HG03469 (cell line): ENCODE results near the gene PLXNC1.

Experiments
- ATAC-seq: cut with Tn5 transposase; IDR thresholded peaks from one replicate; pipeline ENCODE4 v1.9.1; 2021; ENCODE audit warnings: mild to moderate bottlenecking, moderate library complexity, moderate number of reproducible peaks; ENCODE audit not compliant: unreplicated experiment

PLXNC1 gene

GRCh38 chr12:94178882-94179281 is 30.5 kb downstream of the PLXNC1 start:
- no peak for ATAC-seq

- no peak for ATAC-seq
Measured at GRCh38 chr12:94179723-94180122, 31.3 kb downstream of the PLXNC1 start.

DNA sequence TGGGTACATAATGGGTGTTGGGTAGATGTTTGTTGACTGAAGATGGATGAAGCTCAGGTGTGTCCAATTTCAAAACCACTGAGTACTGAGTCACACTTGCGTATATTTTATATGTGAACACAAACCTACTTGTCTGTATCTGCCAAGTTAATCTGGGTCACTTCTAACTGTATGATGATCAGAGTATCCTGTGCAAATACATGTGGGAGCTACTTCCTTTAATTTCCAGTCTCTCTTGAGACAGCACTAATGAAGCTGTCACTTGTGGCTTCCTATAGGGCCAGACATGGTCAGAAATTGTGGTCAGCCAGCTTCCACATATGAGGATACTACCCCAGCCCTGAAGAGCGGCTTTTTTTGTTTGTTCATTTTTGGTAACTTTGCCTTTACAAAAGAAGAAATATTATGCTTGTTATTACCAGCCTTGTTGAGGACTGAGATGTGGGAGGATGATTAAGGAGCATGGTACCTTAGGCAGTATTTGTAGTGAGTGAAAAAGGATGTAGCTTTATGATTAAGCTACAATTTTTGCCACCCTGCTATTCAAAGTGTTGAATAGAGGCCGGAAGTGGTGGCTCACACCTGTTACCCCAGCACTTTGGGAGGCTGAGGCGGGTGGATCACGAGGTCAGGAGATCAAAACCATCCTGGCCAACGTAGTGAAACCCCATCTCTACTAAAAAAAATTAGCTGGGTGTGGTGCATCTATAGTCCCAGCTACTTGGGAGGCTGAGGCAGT is 32.4 kb downstream of the PLXNC1 start:
- ATAC-seq: no peak

GRCh38 chr12:94182986-94183707 is 34.8 kb downstream of the PLXNC1 start:
- ATAC-seq: no peak

- no peak for ATAC-seq
Measured at GRCh38 chr12:94183708-94184379, 35.5 kb downstream of the PLXNC1 start.

DNA sequence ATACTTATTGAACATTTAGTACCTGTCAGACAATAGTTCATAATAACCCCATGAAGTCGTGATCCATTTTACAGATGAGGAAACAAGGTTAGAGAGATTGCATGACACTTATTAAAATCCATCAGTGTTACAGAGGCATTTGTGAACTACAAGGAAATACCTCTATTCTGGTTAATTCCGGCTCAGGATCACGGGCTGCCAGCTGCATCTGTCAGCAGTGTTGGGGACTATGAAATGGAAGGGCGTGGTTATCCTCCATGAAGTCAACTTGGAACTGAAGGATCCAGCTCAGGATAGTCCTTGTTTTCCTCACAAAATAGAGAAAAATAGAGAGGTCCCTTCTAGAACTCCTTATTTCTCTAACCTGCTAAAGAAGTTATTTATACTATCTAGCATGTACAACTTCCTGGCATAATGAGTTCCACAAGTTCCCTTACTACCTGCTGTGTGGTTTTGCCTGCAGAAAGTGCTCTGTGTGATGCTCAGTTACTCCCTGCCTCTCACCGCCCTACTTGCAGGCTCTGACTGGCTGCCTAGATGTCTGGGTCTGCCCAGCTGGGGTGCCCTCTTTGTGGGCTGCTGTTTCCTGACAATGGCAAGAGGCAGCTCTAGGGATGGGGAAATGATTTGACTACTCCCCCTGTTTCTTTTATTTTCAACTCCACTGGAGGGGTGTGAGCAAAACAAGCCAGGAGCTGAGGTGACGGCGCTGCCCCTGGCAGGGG is 36.8 kb downstream of the PLXNC1 start:
- no peak for ATAC-seq

DNA sequence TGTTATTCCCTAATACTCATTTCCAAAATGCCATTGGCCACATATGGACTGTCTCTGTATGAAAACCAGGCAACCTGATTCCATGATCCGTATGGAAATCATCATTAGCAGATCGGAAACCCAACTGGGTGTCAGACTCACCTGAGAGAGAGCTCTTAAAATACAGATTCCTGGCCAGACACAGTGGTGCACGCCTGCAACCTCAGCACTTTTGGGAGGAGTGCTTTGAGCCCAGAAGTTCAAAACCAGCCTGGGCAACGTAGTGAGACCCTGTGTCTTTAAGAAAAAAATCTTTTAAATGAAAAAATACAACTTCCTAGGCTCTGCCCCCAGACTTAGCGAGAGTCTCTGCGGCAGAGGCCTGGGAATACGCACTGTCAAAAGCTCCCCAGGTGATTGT is 37.4 kb downstream of the PLXNC1 start:
- ATAC-seq: no peak

DNA sequence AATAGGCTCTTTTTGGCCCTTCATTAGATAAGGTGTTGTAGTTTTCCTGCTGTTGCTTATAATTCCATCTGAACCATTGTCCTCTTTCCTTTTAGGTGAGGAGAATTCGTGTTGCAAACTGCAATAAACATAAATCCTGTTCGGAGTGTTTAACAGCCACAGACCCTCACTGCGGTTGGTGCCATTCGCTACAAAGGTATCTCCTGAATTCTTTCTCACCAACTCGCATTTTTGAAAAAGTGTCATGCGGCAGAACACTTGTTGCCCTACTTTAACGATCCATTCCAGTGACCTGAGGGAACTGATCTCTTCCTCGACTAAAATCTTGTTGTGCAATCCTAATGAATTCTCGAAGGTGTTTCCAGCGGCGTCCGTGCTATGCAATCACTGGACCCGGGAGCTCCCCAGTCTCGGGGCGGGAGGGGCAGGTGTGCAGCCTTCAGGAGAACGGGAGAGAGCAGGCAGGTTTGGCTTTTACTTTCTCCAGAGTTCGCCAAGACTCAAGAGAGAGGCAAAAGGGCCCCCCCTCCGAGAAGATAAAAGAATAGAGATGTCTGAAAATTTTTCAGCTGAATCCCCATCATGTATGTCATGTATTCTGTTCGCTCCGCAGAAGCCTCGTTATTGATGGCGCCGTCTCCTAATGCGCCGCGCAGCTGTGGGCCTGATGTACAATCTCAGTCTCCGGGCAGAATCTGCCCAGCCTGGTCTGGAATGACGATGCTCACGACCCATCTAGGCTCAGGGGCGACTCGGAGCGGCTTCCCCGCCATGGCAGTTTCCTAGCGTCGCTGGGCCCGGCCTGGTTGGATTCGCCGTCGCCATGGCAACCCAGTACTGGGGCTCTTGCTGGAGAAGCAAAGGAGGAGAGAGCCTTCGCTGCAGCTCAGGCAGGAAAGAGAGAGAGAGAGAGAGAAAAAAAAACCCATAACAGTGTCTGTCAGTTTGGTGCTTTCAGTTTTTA is 38.2 kb downstream of the PLXNC1 start:
- no peak for ATAC-seq

DNA sequence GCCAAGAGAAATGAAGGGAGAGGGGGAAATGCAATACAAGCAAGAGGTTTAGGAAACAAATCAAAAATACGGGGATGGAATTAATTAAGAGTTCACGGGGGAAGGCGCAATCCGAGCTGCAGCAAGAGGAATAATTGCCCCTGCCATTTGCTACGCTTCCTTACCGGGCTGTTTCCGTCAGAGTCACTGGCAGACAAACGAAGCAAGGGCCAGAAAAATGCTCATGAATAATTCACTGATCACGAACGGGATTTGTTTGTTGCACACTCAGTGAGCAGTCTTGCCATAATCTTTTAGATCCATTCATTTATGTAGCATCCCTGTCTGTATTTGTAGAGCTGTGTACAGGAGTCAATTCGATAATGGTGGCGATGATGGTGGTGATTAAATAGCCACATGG is 39.0 kb downstream of the PLXNC1 start:
- ATAC-seq: no peak

- no peak for ATAC-seq
Measured at GRCh38 chr12:94190623-94191022, 42.2 kb downstream of the PLXNC1 start.

DNA sequence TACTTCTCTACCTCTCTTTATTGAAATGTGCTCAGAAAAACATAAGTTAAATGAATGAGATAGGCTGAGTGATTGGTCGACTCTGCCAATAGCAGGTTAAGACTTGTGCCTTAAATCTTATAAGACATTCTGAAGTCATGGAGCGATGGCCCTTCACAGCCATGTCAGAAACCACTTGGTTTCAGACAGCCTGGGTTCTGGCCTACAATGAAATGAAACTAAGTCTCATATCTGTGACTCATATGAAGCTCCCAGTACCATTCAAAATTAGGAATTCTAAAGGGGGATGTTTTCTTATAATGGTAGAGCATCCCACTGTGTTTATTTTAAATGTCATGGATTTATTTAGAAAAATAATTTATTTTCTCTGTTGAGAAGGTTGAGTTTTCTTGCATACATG is 42.6 kb downstream of the PLXNC1 start:
- no peak for ATAC-seq

GRCh38 chr12:94191811-94192210 is 43.4 kb downstream of the PLXNC1 start:
- ATAC-seq: no peak

DNA sequence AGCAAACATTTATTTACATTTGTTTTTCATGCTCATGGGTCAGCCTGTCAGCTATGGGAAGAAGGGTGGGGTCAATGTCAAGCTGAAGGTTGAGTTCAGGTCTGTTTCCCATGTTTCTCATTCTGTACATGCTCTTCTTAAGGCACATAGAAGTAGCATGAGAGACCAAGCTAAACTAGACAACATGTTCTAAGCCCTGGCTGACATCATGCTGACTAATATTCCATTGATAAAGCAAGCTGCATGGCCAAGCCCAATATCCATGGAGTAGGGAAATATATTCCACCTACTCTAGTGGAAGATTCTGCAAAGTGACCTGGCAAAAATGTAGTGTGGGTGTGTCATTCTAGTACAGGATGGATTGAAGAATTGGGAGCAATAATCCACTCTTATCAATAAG is 44.1 kb downstream of the PLXNC1 start:
- no peak for ATAC-seq

GRCh38 chr12:94193168-94193567 is 44.8 kb downstream of the PLXNC1 start:
- no peak for ATAC-seq

DNA sequence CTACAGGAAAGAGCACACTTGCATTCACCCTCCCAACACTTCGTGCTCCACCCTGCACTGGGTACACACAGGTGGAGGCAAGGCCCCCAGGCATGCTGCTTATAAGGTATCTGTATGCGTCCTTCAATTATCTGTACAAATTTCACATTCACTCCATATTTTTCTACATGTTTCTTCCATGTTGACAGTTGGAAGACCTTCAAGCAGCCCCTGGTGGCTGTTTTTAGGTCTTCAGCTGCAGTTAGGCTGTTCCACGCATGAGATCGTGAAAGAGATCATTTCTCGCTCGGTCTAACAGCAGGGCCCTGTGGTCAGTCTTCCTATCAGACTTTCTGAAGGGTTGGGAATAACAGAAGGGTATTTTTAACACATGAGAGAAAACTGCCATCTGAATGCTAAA is 47.1 kb downstream of the PLXNC1 start:
- ATAC-seq: no peak

GRCh38 chr12:94198469-94198868 is 50.1 kb downstream of the PLXNC1 start:
- ATAC-seq: no peak

GRCh38 chr12:94198872-94199271 is 50.5 kb downstream of the PLXNC1 start:
- no peak for ATAC-seq

GRCh38 chr12:94200069-94200468 is 51.7 kb downstream of the PLXNC1 start:
- no peak for ATAC-seq

- ATAC-seq: no peak
Measured at GRCh38 chr12:94200695-94201094, 52.3 kb downstream of the PLXNC1 start.
